GM06990 (cell line): ENCODE measurements around the gene VSTM5.

Source experiments
- DNase-seq: peaks from one replicate; pipeline ENCODE4 v3.0.0-alpha.2; 2011; ENCODE audit not compliant: insufficient read length; ENCODE audit errors: extremely low read depth
- H3K27me3 ChIP-seq: replicated peaks from 2 replicates; pipeline ENCODE4 v1.6.0; 2011; ENCODE audit warnings: low read length; ENCODE audit not compliant: control insufficient read depth, insufficient read depth
- H3K36me3 ChIP-seq: 2 replicates; pipeline ENCODE4 v1.5.1; 2011; ENCODE audit warnings: low read length; ENCODE audit not compliant: control insufficient read depth, insufficient read depth
- H3K4me3 ChIP-seq: replicated peaks from 2 replicates; pipeline ENCODE4 v1.5.1; 2011; ENCODE audit warnings: low read depth, mild to moderate bottlenecking, control low read depth, low read length
- CTCF ChIP-seq: IDR thresholded peaks from 2 replicates; pipeline ENCODE4 v1.5.1; 2011; ENCODE audit warnings: low read length, control low read depth, mild to moderate bottlenecking, inconsistent platforms; ENCODE audit not compliant: insufficient read depth, poor library complexity, severe bottlenecking

VSTM5 gene

GRCh38 chr11:93821617-93822016 is 28.8 kb downstream of the VSTM5 start:
- Histone ChIP-seq H3K4me3 (no peak overlapping the region), H3K36me3 (no peaks in the 10 kb centered on the region), H3K27me3 (no peaks in the 10 kb centered on the region)
- no peak for TF ChIP-seq CTCF
- DNase-seq: no peak

GRCh38 chr11:93820847-93821246 is 29.6 kb downstream of the VSTM5 start:
- DNase-seq: no peak
- Histone ChIP-seq H3K4me3 (no peak overlapping the region), H3K27me3 (no peaks in the 10 kb centered on the region), H3K36me3 (no peaks in the 10 kb centered on the region)
- TF ChIP-seq CTCF: no peak

- H3K27me3 ChIP-seq: no peaks in the 10 kb centered on the region
- TF ChIP-seq CTCF: no peak
- H3K36me3 ChIP-seq: no peaks in the 10 kb centered on the region
- DNase-seq: no peak
- H3K4me3 ChIP-seq: no peak overlapping the region
Measured at GRCh38 chr11:93819966-93820695, 30.3 kb downstream of the VSTM5 start.

- Histone ChIP-seq H3K27me3 (no peaks in the 10 kb centered on the region), H3K4me3 (no peak overlapping the region), H3K36me3 (peaks cover 3% of the 10 kb centered on the region)
- no peak for DNase-seq
- no peak for TF ChIP-seq CTCF
Measured at GRCh38 chr11:93817426-93818348, 32.7 kb downstream of the VSTM5 start.

GRCh38 chr11:93814966-93815633 is 35.3 kb downstream of the VSTM5 start:
- Histone ChIP-seq H3K27me3 (no peaks in the 10 kb centered on the region), H3K36me3 (peaks cover 9% of the 10 kb centered on the region), H3K4me3 (no peak overlapping the region)
- DNase-seq: no peak
- TF ChIP-seq CTCF: no peak
